Activated CD8-positive, alpha-beta memory T cell treated with anti-CD3 and anti-CD28 coated beads, Interleukin-2, amount 50 U/mL, for 24 hours (primary cell): ENCODE results near the gene KRTAP21-3.
"Not testable (repeated sequence)": the region's sequence is repeated elsewhere in the genome, so short reads cannot be mapped to it uniquely, and the experiment has no call there.

Experiments
- DNase-seq: peaks from one replicate; pipeline ENCODE4 v3.0.0-alpha.2; 2020; ENCODE audit errors: extremely low read depth

The KRTAP21-3 gene

GRCh38 chr21:30718239-30718909, at the start of gene KRTAP21-3:
Gene KRTAP21-3 (minus strand): TSS chr21:30718777. CDS start chr21:30718759, 18 bp downstream.
- DNase-seq: no peak

GRCh38 chr21:30760776-30761175, 42.2 kb upstream of the KRTAP21-3 start:
- no peak for DNase-seq

GRCh38 chr21:30758306-30758705, 39.7 kb upstream of the KRTAP21-3 start:
- no peak for DNase-seq

- DNase-seq: not testable (repeated sequence)
Observed at GRCh38 chr21:30755328-30755727, 36.8 kb upstream of the KRTAP21-3 start, which contains the start of gene KRTAP21-1. Gene KRTAP21-1 (minus strand): TSS chr21:30755428. CDS start chr21:30755378, 50 bp downstream.

- DNase-seq: no peak
Observed at GRCh38 chr21:30747159-30747558, 28.6 kb upstream of the KRTAP21-3 start, which contains the start of gene KRTAP21-2. Gene KRTAP21-2 (minus strand): TSS chr21:30747259. CDS start chr21:30747202, 57 bp downstream.

- no peak for DNase-seq
Observed at GRCh38 chr21:30740462-30740861, 21.9 kb upstream of the KRTAP21-3 start.

GRCh38 chr21:30733026-30733425, 14.4 kb upstream of the KRTAP21-3 start:
- DNase-seq: no peak

- no peak for DNase-seq
Observed at GRCh38 chr21:30726726-30727125, 8.1 kb upstream of the KRTAP21-3 start.

- no peak for DNase-seq
Observed at GRCh38 chr21:30719401-30719800, 824 bp upstream of the KRTAP21-3 start.

- DNase-seq: no peak
Observed at GRCh38 chr21:30717105-30717504, 1.5 kb downstream of the KRTAP21-3 start.

- no peak for DNase-seq
Observed at GRCh38 chr21:30714946-30715345, 3.6 kb downstream of the KRTAP21-3 start.

- no peak for DNase-seq
Observed at GRCh38 chr21:30714456-30714855, 4.1 kb downstream of the KRTAP21-3 start.

GRCh38 chr21:30713766-30714165, 4.8 kb downstream of the KRTAP21-3 start:
- no peak for DNase-seq

GRCh38 chr21:30710499-30710898, 8.1 kb downstream of the KRTAP21-3 start:
- DNase-seq: no peak

- DNase-seq: no peak
Observed at GRCh38 chr21:30707409-30707808, 11.2 kb downstream of the KRTAP21-3 start.

- no peak for DNase-seq
Observed at GRCh38 chr21:30695956-30696355, 22.6 kb downstream of the KRTAP21-3 start.

GRCh38 chr21:30689822-30690221, 28.8 kb downstream of the KRTAP21-3 start:
- DNase-seq: no peak

- DNase-seq: no peak
Observed at GRCh38 chr21:30684506-30684905, 34.1 kb downstream of the KRTAP21-3 start.

GRCh38 chr21:30680586-30680985, 38.0 kb downstream of the KRTAP21-3 start:
- DNase-seq: no peak

GRCh38 chr21:30676737-30677136, 41.8 kb downstream of the KRTAP21-3 start:
- DNase-seq: no peak

GRCh38 chr21:30674312-30674711, 44.3 kb downstream of the KRTAP21-3 start:
- no peak for DNase-seq

- DNase-seq: no peak
Observed at GRCh38 chr21:30672985-30673650, 45.5 kb downstream of the KRTAP21-3 start.

- DNase-seq: no peak
Observed at GRCh38 chr21:30668776-30669175, 49.8 kb downstream of the KRTAP21-3 start.
